NK-92 treated with Interleukin-12 subunit alpha and Interleukin-12 subunit beta, amount 100 ng/mL, for 24 hours (cell line): ENCODE data around the gene GPR183.

Experiments used
- DNase-seq: peaks from one replicate; lab custom pipeline; 2025; lab: John Stamatoyannopoulos, UW

The GPR183 gene

GRCh38 chr13:99294198-99294597 lies 13.0 kb downstream of the GPR183 start:
- no peak for DNase-seq

DNA sequence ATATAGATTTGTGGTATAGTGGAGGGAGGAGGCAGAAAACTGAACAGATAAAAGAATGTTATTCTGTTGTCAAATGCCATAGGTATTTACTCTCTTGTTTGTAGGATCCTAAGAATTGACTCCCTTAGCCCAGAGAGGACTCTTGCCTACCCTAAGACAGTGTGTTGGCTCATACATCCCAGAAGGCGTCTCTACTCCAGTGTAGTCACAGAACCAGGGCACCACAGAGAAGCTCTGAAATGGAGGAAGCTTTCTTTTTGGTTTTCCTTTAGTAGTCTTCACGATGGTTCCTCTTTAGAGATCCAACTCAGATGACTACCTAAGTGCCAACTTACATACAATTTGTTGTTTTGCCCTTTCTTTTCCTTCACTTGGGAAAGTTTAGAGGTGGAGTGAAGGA lies 14.0 kb downstream of the GPR183 start:
- DNase-seq, result no peak

DNA sequence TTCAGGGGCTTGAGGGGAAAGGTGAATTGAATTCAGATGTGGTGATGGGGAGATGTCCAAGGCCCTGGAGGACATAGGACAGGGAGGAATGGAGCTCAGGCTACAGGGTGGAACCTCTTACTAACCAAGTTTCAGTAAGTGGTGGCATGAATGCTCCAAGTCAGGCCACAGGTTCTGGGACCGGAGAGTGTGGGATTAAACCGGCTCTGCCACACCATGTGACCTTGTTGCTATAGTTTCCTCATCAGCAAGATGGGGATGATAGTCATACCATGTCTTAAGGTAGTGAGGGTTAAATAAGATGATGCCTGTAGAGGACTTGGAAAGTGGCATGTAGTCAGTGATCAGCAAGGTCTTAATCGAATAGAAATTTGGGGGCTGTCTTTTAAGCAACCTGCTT lies 16.3 kb downstream of the GPR183 start:
- DNase-seq, result no peak

GRCh38 chr13:99289674-99290337 lies 17.4 kb downstream of the GPR183 start:
- peak; percentile 82 for DNase-seq

GRCh38 chr13:99289271-99289670 lies 17.9 kb downstream of the GPR183 start:
- DNase-seq, result no peak

DNA sequence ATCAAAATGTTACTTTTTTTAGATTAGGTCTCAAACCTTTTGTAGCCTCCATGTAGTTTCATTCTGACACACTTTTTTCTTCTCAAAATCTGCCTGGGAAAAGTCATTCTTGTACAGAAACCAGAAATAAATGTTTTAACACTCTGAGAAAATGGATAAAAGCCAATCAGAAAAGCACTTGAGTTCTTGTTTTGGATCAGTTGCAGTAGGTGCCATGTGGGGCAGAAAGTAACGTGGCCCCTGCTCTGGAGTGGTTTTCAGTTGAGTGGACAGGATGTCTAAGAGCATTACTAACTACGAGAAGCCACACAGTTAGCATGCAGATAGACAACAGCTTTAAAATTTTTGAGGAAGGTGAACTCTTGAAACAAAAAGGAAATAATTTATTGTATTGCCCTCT lies 19.1 kb downstream of the GPR183 start:
- no peak for DNase-seq

GRCh38 chr13:99287551-99287950 lies 19.6 kb downstream of the GPR183 start:
- DNase-seq, result no peak

- no peak for DNase-seq
These were observed 21.6 kb downstream of the GPR183 start for GRCh38 chr13:99285432-99286182.

GRCh38 chr13:99282264-99283231 lies 24.7 kb downstream of the GPR183 start:
- DNase-seq, result no peak

GRCh38 chr13:99281811-99282263 lies 25.4 kb downstream of the GPR183 start:
- peak; percentile 64 for DNase-seq

GRCh38 chr13:99280166-99280565 lies 27.0 kb downstream of the GPR183 start:
- DNase-seq, result no peak

DNA sequence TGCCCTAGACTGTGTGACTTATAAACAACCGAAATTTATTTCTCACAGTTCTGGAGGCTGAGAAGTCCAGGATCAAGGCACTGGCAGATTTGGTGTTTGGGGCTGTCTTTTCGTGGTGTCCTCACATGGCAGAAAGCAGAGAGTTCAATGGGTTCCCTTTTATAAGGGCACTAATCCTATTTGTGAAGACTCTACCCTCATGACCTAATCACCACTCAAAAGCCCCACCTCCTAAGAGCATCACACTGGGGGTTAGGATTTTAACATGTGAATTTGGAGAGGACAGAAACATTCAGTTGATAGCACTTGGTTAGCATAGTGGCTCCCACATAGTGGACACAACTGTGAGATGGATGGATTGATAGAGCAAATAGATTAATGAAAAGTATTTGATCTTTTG lies 27.6 kb downstream of the GPR183 start:
- DNase-seq, result no peak

- DNase-seq, result no peak
These were observed 28.4 kb downstream of the GPR183 start for GRCh38 chr13:99278843-99279242.

DNA sequence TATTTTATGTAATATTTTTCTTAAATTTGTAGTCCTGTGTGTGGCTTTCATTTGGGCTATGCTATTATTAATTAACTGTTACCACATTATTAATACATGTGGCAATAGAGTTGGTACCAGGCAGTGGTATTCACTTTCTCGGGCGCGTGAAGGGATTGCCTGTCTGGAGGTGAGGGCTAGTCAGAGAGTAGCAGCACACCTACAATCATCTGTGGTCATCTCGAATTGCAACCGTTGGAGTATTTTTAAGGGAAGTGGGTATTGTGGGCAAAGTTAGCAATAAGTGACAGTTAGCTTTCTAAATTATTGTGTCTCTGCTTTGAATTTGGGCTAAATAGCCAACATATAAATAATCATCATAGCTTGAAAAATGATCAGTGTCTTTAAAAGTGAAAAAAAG lies 29.0 kb downstream of the GPR183 start:
- DNase-seq, result peak; percentile 53

DNA sequence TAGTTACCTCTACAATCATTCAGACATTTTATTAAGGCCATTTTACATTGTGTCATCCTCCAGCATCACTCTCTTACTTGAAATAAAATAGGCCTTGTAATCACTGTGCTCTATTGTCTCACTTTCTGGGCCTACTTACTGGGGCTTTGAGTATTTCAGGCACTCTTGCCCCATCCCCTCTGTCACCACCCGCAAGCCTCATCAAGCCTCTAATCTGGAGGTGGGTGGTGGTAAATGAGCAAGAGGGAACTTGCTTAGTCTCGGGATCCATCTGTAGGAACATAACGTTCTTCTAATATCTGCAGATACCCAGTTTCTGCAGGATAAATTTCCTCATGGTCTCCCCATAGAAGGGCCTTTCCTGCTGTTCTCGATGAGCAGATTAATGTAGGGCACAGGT lies 29.6 kb downstream of the GPR183 start:
- DNase-seq, result no peak

DNA sequence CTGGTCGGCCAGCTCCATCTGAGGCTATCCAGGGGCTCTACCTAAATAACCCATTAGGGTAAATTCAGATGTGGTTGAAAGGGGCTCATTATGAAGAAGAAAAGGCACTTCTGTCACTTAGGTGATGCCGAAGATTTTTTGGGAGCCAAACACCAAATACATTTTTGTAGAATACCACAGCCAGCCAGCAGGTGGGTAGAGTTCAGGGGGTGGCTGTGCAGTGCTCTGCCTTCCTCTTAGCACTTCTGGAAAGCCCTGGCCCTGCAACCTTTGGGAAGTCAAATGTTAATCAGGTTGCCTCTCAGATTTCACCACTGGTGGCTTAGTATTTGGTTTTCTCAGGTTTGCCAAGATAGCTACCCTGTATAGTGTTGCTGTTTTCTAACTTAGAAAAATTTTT lies 30.5 kb downstream of the GPR183 start:
- no peak for DNase-seq

DNA sequence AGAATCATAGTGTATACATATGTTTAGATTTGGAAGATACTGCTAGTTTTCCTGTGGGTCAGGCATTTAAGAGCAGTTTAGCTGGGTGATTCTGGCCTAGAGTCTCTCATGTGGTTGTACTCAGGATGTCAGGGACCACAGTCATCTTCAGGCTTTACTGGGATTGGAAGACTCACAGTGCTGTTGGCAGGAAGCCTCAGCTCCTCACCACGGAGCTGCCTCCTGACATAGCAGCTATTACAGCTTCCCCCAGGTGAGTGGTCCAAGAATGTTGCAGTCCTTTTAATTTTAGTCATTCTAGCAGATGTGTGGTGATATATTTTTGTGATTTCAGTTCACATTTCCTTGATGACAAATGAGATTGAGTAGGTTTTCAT lies 32.1 kb downstream of the GPR183 start:
- peak; percentile 46 for DNase-seq

GRCh38 chr13:99273128-99273527 lies 34.1 kb downstream of the GPR183 start:
- DNase-seq, result peak; percentile 28

DNA sequence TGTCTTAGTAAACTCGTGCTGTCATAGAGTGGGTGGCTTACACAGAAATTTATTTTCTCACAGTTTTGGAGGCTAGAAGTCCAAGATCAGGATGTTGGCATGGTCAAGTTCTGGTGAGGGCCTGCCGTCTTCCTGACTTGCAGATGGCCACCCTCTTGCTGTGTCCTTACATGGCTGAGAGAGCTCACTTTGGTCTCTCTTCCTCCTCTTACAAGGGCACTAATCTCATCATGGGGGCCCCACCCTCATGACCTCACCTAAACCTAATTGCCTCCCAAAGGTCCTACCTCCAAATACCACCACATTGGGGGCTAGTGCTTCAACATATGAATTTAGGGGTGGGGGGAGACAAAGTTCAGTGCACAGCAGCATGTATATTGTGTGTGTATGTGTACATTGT lies 34.7 kb downstream of the GPR183 start:
- no peak for DNase-seq

DNA sequence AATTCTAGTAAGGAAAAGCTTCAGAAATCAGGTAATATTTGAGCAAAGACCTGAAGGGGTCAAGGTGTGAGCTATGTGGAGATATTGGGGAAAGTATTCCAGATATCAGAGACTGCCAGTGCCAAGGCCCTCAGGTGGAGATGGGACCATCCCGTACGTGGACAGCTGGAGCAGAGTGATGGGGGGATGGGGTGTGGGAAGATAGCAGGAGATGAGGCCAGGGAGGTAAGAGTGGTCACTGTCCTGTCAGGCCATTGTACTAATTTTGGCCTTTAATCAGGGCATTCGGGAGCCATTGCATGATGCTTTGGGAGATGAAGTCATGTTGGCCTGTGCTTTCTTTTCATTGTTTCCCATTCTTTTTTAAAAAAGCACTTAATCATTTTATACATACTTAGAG lies 36.0 kb downstream of the GPR183 start:
- DNase-seq, result no peak

DNA sequence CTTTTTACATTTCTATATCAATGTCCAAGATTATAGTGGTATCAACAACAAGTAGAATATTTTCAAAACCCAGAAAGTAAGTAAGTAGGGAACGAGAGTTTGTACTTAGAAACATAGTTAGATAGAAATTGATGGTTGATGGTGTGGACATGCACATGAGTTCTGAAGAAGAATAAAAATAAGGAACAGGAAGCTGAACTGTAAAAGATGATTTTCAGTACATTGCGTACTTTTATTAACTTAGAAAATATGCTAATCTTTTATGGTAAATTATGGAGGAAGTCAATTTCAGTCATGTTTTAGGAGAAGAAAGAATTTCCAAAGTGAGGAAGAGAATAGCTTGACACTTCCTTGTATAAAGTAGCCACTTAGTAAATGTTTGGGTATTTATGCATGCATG lies 36.7 kb downstream of the GPR183 start:
- DNase-seq, result no peak

DNA sequence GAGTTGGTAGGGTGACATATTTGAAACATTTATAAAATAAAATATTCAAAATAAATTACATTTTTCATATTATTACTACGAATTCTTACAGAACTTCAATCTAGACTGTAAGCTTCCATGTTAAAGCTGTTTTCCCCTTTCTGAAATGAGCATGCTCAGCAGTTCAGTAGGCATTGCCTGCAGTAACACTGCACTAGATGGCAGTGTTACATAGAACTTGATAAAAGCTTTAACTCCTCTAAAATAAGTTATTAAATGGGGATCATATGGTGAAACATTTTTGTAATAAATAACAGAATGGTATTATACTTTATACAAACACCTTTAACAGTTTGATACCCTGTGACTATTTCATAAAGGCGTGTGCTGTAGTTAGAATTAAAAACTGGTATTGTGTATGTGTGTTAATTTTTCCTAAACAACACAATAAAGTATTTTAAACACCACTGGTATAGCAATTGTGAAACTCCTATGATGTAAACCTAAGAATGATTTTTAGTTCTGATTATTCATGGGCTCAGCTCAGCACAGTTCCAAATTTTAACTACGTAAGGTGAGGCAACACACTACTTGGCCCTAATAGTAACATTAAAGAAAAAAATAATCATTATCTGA lies 37.5 kb downstream of the GPR183 start:
- no peak for DNase-seq
